Panc1 (cell line): ENCODE measurements around the gene ETV4.

Experiments used
- POLR2AphosphoS5 ChIP-seq: IDR thresholded peaks from 2 replicates; pipeline ENCODE4 v1.6.1; 2012; ENCODE audit warnings: mild to moderate bottlenecking, low read depth, low read length, moderate library complexity
- SIN3A ChIP-seq: IDR thresholded peaks from 2 replicates; pipeline ENCODE4 v1.6.1; 2012; ENCODE audit warnings: low read depth, mild to moderate bottlenecking, low read length, moderate library complexity, borderline replicate concordance; ENCODE audit not compliant: insufficient read depth
- TF ChIP-seq, protein P1 (sequence below): fragments of 450-650 bp; IDR thresholded peaks from 2 replicates; pipeline ENCODE4 v1.5.1; 2017; ENCODE audit warnings: mild to moderate bottlenecking

DNA sequence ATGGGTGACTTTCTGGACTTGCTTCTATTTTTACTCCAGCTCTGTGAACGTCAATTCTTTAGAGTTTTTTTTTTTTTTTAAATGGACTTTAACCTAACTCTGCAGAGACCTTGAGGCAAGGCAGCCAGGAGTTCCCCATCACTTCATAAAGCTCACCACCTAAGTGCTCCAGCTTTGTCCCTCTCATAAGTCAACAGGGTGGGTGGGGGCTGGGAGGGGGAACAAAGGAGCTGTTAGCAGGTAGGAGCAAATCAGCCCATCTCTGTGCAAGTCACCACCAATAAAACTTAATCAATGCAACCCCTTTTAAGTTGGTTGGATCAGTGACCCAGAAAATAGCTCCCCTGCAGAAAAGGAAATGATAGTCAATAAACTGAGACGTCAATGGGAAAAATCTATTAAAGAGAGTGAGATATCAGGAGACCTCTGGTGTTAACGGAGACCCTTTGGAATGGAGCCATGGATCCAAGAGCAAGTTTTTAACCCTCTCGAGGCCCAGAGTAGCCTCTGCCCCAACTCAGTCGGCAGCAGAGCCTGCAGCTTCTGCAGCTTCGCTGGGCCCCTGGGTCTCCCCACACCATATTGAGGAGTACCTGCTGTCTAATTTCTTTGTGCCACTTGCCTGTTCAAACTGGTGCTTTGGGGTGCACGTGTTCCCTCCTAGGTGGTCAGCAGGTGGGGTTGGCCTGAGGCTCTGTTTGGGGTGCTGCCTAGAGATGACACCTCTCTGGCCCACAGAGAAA lies 27.6 kb upstream of the ETV4 start:
- TF ChIP-seq, protein P1, sequence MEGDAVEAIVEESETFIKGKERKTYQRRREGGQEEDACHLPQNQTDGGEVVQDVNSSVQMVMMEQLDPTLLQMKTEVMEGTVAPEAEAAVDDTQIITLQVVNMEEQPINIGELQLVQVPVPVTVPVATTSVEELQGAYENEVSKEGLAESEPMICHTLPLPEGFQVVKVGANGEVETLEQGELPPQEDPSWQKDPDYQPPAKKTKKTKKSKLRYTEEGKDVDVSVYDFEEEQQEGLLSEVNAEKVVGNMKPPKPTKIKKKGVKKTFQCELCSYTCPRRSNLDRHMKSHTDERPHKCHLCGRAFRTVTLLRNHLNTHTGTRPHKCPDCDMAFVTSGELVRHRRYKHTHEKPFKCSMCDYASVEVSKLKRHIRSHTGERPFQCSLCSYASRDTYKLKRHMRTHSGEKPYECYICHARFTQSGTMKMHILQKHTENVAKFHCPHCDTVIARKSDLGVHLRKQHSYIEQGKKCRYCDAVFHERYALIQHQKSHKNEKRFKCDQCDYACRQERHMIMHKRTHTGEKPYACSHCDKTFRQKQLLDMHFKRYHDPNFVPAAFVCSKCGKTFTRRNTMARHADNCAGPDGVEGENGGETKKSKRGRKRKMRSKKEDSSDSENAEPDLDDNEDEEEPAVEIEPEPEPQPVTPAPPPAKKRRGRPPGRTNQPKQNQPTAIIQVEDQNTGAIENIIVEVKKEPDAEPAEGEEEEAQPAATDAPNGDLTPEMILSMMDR = no peak
- no peak for TF ChIP-seq POLR2AphosphoS5
- TF ChIP-seq SIN3A = no peak
